GM18507 (cell line): ENCODE data around the gene TGIF1.

Experiments
- DNase-seq: peaks from one replicate; pipeline ENCODE4 v3.0.0; 2011; ENCODE audit warnings: low read depth; ENCODE audit not compliant: insufficient read length; ENCODE audit errors: extremely low spot score
- FAIRE-seq: peaks from 2 replicates; lab custom pipeline; 2011; peaks lifted over from hg19 to GRCh38; lab: Jason Lieb, UNC

TGIF1 gene

GRCh38 chr18:3500016-3500415 lies 50.0 kb downstream of the TGIF1 start:
- no peak for FAIRE-seq
- DNase-seq: no peak

- FAIRE-seq (no peak), DNase-seq (no peak)
Measured at GRCh38 chr18:3502650-3503049, 52.7 kb downstream of the TGIF1 start.

- FAIRE-seq (no peak), DNase-seq (no peak)
Measured at GRCh38 chr18:3504637-3505036, 54.7 kb downstream of the TGIF1 start.

- FAIRE-seq: no peak
- DNase-seq: no peak
Measured at GRCh38 chr18:3508576-3509549, 58.9 kb downstream of the TGIF1 start.
